ENCODE results near the gene ZNF8. TPM values are rescaled to one million over a fixed set of nuclear protein-coding genes. Genes with fewer than 3 reads are reported as not detected.
"Not testable (repeated sequence)": the region's sequence is repeated elsewhere in the genome, so short reads cannot be mapped to it uniquely, and the experiment has no call there.

The ZNF8 gene
- total RNA-seq, 2 donors from 2014 or later = 3.4 to 3.8 TPM

GRCh38 chr19:58305932-58306323 lies 27.2 kb downstream of the ZNF8 start:
- intact Hi-C loops (cut with DNase I) = no loop called here
- Histone ChIP-seq H3K4me1 (no peaks in the 10 kb centered on the region), H3K27ac (peak overlapping the region; percentile 75), H3K4me3 (peak overlapping the region; percentile 98), H3K27me3 (no peaks in the 10 kb centered on the region), H3K9me3 (no peaks in the 10 kb centered on the region), H3K36me3 (no peaks in the 10 kb centered on the region), H3K9ac (ENCODE audit: low read depth in 2 of 2, low read length in 2 of 2) (peak overlapping the region; percentile 93 to 97)
- TF ChIP-seq, protein P1, sequence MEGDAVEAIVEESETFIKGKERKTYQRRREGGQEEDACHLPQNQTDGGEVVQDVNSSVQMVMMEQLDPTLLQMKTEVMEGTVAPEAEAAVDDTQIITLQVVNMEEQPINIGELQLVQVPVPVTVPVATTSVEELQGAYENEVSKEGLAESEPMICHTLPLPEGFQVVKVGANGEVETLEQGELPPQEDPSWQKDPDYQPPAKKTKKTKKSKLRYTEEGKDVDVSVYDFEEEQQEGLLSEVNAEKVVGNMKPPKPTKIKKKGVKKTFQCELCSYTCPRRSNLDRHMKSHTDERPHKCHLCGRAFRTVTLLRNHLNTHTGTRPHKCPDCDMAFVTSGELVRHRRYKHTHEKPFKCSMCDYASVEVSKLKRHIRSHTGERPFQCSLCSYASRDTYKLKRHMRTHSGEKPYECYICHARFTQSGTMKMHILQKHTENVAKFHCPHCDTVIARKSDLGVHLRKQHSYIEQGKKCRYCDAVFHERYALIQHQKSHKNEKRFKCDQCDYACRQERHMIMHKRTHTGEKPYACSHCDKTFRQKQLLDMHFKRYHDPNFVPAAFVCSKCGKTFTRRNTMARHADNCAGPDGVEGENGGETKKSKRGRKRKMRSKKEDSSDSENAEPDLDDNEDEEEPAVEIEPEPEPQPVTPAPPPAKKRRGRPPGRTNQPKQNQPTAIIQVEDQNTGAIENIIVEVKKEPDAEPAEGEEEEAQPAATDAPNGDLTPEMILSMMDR (IDR thresholded peaks at IDR 0.05) = no peak
- DNase-seq = peak; percentile 21

GRCh38 chr19:58307736-58308135 lies 29.0 kb downstream of the ZNF8 start:
- H3K9me3 ChIP-seq = no peaks in the 10 kb centered on the region
- H3K4me1 ChIP-seq = no peaks in the 10 kb centered on the region
- H3K36me3 ChIP-seq = no peaks in the 10 kb centered on the region
- DNase-seq = no peak
- no peak overlapping the region for H3K9ac ChIP-seq (ENCODE audit: low read depth in 2 of 2, low read length in 2 of 2)
- intact Hi-C loops (cut with DNase I) = no loop called here
- no peak overlapping the region for H3K27ac ChIP-seq
- H3K4me3 ChIP-seq = no peak overlapping the region
- TF ChIP-seq, protein P1 (IDR thresholded peaks at IDR 0.05) = no peak
- H3K27me3 ChIP-seq = no peaks in the 10 kb centered on the region

GRCh38 chr19:58310685-58311084 lies 31.9 kb downstream of the ZNF8 start:
- H3K9me3 ChIP-seq; H3K36me3 ChIP-seq; H3K4me3 ChIP-seq; H3K27ac ChIP-seq; intact Hi-C loops (cut with DNase I); H3K27me3 ChIP-seq; DNase-seq; H3K9ac ChIP-seq (ENCODE audit: low read depth in 2 of 2, low read length in 2 of 2); H3K4me1 ChIP-seq: not testable (repeated sequence)

DNA sequence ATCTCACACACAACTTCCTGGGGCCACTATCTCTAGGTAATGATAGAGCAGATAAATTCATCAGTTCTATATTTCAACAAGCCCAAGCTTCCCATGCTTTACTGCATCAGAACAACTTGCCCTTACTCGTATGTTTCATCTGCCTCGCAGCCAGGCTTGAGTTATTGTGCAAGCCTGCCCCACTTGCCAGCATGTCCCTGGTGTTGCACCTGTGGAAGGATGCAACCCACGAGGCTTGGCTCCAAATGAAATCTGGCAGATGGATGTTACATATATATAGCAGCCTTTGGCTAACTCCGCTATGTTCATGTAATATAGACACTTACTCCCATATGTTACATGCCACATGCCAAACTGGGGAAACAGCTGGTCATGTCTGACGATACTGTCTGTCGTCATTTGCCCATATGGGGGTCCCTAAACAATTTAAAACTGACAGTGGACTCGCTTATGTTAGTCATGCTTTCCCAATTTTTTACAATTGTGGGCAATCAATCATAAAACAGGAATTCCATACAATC lies 32.6 kb downstream of the ZNF8 start:
- TF ChIP-seq, protein P1 (IDR thresholded peaks at IDR 0.05) = no peak
- Histone ChIP-seq H3K9ac (ENCODE audit: low read depth in 2 of 2, low read length in 2 of 2) (no peak overlapping the region), H3K27ac (no peak overlapping the region), H3K9me3 (no peaks in the 10 kb centered on the region), H3K4me3 (no peak overlapping the region), H3K36me3 (no peaks in the 10 kb centered on the region), H3K4me1 (no peaks in the 10 kb centered on the region), H3K27me3 (no peaks in the 10 kb centered on the region)
- no peak for DNase-seq
- intact Hi-C loops (cut with DNase I) = no loop called here

DNA sequence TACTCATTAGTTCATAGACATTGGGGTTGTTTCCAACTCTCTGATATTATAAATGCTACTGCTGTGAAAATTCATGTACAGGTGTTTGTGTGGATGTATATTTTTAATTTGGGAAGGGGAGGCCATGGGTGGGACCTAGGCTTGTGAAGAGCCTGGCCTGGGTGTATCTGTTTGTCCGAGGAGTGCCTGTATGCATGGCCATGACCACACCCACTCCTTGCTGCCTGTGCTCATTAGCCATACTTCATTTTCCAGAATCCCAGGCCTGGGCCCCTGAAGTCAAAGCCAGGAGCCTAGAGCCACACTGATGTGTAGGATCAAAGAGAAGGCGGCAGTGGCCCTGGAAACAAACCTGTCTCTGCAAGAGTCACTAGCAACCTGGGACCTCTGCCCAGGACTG lies 36.8 kb downstream of the ZNF8 start:
- Histone ChIP-seq H3K27ac (no peak overlapping the region), H3K27me3 (no peaks in the 10 kb centered on the region), H3K36me3 (no peaks in the 10 kb centered on the region), H3K9me3 (no peaks in the 10 kb centered on the region), H3K4me3 (no peak overlapping the region), H3K9ac (ENCODE audit: low read depth in 2 of 2, low read length in 2 of 2) (no peak overlapping the region), H3K4me1 (no peaks in the 10 kb centered on the region)
- intact Hi-C loops (cut with DNase I) = no loop called here
- TF ChIP-seq, protein P1 (IDR thresholded peaks at IDR 0.05) = no peak
- no peak for DNase-seq

DNA sequence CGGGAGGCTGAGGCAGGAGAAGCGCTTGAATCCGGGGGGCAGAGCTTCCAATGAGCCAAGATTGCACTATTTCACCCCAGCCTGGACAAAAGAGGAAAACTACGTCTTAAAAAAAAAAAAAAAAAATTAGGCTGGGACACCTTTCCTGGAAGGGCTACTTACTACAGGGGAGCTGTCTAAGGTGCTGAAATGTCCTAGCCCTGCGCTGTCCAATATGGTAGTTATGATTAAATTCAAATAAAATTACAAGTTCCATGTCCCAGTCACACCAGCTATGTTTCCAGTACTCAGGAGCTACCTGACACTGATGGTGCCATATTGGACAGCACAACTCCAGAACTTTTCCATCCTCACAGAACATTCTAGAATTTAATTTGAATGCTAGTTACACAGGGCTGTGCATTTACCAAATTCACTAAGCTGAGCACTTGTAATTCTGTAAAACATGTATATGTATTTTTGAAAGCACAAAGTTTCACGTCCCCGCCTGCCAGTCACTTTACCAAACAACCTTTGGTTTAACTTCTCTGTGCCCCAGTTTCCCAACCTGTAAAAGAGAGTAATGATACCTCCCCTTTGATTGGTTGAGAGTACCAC lies 38.8 kb downstream of the ZNF8 start:
- Histone ChIP-seq H3K27me3 (no peaks in the 10 kb centered on the region), H3K4me1 (no peaks in the 10 kb centered on the region), H3K4me3 (no peak overlapping the region), H3K9me3 (no peaks in the 10 kb centered on the region), H3K9ac (ENCODE audit: low read depth in 2 of 2, low read length in 2 of 2) (no peak overlapping the region), H3K27ac (no peak overlapping the region), H3K36me3 (no peaks in the 10 kb centered on the region)
- DNase-seq = no peak
- TF ChIP-seq, protein P1 (IDR thresholded peaks at IDR 0.05) = no peak
- intact Hi-C loops (cut with DNase I) = no loop called here
